ENCODE results near the gene CDH8.
"Not testable (repeated sequence)": the region's sequence is repeated elsewhere in the genome, so short reads cannot be mapped to it uniquely, and the experiment has no call there.

CDH8 gene

DNA sequence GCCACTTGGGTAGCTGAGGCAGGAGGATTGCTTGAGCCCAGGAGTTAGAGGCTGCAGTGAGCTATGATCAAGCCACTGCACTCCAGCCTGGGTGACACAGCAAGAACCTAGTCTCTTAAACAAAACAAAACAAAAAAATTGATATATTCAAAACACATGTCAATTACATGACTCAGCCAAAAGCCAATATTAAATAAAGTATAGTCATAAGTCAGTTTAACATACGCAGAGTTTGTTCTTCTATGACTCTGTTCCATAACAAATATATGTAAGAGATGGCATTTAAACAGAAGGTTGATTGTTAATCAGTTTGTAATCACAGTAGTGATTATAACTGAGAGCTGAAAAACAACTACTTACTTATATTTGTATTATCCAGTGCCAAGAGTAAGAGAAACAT is 106.5 kb downstream of the CDH8 start:
- no peak for FAIRE-seq

GRCh38 chr16:61926766-61927165 is 109.5 kb downstream of the CDH8 start:
- FAIRE-seq: no peak

- no peak for FAIRE-seq
These were observed 112.6 kb downstream of the CDH8 start for GRCh38 chr16:61923629-61924028.

DNA sequence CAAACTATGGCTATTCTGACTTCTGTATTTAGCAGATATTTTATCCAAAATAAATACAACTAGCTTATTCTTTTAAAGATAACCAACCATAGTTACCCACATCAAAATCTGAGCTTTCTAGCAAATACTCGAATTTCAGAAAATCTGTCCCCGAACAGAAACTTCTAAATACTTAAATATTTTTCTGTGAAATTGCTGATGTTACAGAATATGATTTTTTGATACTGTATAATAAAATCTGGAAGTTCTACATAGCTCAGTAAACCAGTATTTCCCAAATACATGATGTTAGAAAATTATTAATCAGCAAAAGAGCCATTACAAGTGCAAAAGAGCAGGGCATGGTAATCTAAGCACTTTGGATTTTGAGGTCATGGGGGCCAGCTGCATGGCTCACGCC is 114.9 kb downstream of the CDH8 start:
- FAIRE-seq: no peak

- not testable (repeated sequence) for FAIRE-seq
These were observed 118.1 kb downstream of the CDH8 start for GRCh38 chr16:61917865-61918826.

DNA sequence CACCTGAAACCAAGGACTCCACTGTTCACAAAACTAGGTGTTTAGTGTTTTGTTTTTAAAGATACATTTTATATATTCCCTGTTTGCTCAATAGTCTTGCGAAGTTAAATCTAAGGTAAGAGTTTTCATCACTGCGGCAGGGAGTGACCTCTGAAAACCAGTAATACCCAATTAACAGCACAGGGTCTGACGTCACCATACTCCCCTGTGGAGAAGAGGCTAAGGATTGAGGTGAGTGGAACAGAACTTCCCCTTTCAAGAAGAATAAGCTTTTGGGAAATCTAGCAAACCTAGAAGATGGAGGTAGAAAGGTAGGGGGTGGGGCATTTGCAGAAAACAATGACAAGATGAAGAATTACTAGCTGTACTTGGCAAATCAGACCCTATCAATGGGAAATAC is 120.7 kb downstream of the CDH8 start:
- no peak for FAIRE-seq

DNA sequence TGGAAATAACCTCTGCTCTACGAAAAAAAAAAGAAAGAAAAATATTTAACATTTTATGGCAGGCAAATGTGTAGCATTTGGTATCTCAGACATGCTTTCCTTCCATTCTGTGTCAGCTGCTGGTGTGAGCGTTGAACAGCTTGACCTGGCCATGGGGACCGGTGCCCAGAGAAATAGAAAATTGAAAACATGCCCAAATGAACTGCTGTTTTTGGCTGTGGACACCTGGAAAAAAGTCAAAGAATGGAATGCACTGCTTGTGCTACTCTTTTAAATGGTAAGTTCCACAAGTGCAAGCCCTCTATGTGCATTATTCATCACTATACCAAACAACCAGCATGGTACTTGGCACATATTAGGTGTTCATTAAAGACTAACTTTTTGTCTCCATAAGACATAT is 127.2 kb downstream of the CDH8 start:
- FAIRE-seq: no peak

- no peak for FAIRE-seq
These were observed 127.8 kb downstream of the CDH8 start for GRCh38 chr16:61908426-61908825.

- no peak for FAIRE-seq
These were observed 134.5 kb downstream of the CDH8 start for GRCh38 chr16:61901689-61902088.

DNA sequence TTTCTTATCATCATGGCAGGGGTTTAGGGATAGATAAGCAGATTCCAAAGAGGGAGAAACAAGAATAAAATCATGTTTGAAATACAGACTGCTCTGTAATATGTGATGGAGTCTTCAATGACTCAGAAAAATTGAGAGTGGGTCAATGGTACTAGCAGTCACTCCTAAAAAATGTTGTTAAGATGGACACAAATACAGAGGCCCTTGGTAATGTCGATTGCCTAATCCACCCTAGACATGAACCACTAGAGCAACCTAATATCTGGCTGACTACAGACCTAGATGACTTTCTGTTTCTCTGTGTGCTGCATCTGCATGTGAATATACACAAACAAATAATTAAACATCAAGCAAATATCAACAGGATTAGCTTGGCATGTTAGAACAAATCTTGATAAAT is 135.8 kb downstream of the CDH8 start:
- no peak for FAIRE-seq

DNA sequence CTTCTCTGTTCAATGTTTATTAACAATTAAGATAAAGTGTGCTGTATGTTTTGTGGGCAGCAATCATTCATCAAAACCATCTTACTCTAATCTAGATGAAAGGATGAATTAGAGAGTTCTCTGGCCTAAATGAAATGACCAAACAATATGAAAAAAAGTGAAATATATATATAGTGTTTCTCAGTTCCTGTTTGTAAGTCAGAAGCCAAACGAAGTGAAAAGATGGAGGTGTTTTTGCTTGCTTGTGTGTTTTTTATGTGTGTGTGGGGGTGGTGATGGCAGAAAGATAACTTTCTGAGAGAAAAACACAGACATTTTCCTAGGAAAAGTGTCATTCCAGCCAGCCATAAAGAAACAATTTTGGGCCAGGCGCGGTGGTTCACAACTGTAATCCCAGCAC is 138.6 kb downstream of the CDH8 start:
- no peak for FAIRE-seq

DNA sequence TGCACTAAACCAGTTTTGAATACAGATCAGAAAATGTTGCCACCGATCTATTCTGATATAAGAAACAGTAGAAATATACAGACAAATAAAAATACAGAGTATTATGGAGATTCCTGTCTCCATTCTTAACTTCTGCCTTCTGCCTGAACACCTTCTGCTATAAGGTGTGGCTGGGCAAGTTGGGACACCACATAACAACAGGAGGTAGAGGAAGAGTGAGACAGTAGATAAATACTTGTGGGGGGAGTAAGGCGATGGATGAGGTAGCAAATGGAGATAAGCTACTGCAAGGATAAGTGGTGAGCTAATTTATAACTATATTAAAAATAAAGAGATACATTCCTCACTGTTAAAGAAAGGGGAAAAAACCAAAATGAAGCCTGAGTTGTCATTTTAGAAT is 143.7 kb downstream of the CDH8 start:
- FAIRE-seq: no peak

DNA sequence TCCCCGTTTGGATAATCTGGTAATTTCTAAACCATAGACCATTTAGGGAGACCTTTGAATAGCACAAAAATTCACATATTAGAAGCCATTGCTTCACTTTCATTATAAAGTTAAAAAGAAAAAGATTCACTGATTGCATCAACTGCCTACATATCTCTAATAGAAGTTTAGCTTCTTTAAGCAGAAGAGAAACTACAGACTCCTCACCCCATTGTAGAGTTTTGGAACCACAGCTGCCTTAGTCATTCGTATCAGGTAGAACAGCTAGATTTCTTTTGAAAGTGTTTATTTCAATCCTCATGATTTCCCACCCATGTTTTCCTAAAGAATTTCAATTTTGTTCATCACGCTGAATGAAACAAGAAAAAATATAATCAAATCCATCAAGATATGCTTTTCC is 144.8 kb downstream of the CDH8 start:
- no peak for FAIRE-seq

- no peak for FAIRE-seq
These were observed 145.9 kb downstream of the CDH8 start for GRCh38 chr16:61890386-61890785.

GRCh38 chr16:61887903-61888302 is 148.3 kb downstream of the CDH8 start:
- FAIRE-seq: no peak

- no peak for FAIRE-seq
These were observed 150.9 kb downstream of the CDH8 start for GRCh38 chr16:61885343-61885742.

DNA sequence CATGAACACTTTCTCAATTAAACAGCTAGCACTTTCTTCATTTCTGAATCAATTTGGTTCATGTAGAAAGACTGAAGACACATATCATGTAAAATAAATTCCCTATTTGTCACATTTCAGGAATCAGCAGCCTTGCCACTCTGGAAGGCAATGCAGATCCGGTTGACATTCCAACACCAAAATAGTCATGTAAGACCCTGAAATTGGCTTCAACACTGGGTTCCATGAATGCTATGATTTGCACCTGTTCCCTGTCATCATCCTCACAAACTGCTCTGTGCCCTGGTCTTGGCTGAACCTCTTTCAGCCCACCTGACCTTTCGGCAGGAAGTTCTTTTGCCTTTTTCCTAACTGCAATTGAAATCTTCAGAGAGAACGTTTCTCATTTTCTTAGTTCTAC is 156.9 kb downstream of the CDH8 start:
- no peak for FAIRE-seq

- no peak for FAIRE-seq
These were observed 158.8 kb downstream of the CDH8 start for GRCh38 chr16:61877436-61877835.

DNA sequence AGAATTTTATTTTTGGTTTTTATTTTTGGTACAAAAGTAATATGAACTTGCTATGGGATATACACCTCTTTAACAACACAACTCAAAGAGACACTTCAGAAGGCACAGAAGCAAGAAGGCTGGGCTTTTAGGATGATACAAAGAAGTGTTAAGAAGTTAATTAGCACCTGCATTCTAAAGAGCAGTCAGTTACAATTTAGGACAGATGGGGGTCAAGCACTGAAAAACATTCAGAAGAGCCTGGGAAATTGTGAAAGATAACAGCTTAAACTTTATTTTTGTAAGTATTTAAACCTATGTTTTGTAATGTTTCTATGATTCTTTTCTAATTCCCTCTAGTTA is 163.5 kb downstream of the CDH8 start:
- no peak for FAIRE-seq

- FAIRE-seq: no peak
These were observed 164.1 kb downstream of the CDH8 start for GRCh38 chr16:61871837-61872777.

DNA sequence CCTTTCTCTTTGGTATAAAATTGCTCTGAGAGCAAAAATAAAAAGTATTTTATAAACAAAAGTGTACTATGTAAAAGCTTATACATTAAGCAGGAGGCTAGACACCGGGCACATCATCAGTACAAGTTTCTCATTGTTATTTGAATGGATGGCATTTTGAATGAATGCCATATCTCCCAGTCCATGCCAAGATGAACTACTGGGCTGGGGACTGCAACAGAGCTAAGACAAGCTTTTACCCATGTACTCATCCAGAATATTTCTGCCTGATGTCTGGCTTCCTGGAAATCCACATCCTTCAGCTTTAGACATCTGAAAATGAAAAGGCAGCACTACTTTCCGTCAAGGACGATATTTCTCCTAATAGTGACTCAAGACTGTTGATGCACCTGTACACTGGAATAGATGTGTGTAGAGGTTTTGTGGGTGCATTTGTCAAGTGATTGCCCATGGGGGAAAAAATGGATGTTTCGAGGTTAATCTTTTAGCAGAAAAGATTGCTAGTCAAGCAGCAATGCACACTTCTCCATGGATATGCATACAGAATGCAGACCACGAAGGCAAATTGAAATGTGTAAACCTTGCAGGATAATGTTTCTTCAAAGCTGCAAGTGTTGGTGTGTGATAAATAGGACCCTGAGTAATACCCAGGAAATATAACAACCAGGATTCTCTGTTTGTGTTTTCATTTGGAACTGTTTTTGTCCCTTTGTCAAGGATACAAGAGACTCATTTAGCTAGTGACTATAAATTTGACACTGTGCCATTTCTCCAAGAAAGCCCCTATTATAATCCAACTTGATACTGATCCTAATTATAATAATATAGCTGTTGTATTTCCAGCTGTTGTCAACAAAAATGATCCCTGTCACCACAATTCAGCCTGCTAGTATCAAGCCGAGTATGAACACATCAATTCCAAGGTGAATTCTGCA is 173.8 kb downstream of the CDH8 start:
- FAIRE-seq: no peak

DNA sequence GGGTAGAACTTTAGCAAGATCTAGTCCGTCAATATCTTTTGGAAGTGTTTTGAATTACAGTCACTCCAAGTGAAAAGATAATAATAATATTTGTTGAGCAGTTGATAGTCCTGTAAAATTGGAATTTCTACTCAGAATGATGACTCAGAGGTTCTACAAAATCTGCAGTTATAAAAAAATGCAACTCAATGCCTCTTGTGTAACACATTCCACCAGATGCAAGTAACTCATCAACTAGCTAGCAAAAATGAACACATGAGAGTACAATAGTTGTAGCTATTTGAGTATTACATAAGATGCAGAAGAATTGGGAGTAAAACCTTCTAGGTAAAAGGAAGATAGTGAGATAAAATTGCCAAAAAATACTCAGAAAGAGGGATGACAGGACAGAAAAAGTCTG is 177.2 kb downstream of the CDH8 start:
- no peak for FAIRE-seq

DNA sequence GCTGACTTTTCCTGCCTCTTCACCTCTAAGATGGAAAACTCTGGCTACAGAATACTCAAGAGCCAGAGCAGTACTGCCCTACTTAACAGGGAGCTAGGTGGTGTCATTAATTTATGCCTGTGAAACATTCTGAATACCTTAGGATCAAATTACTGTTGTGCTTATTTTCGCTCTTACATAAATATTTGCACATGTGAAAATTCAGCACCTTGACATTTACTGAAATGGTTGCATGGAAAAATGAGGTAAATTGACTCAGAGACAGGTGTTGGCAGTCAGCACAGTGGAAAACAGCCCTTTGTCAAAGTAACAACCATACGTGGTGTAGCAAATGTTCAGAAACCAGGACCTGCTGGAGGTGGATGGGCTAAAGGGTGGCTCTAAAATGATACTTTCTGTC is 193.6 kb downstream of the CDH8 start:
- FAIRE-seq: no peak
